ENCODE results near the gene SLC16A8. TPM values are rescaled to one million over a fixed set of nuclear protein-coding genes. Genes with fewer than 3 reads are reported as not detected.

The SLC16A8 gene
- total RNA-seq, 1 experiment from 2014 or later: 1.1 TPM

DNA sequence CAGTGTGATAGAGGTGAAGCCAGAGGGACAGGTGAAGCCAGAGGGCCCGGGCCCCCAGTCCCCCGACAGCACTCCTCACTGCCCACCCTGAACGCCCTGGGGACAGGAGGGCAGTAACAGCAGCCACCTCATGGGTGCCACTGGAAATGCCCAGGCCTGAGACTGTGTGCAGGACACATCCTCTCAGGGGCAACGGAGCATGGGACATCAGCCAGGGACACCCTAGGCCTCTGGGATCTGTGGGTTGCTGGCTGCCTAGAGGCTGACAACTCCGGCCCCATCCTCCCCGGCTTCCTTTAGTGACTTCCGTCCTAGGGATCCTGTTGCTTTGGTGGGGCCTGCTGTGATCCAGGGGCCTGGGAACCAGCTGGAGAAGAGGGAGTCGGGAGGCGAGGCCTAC, 43.9 kb upstream of the SLC16A8 start:
- Mint-ChIP-seq H3K9me3 (no peaks in the 10 kb centered on the region), H3K36me3 (ENCODE audit: insufficient read depth in 1 of 3, low read depth in 3 of 3) (peaks cover 0 to 11% (median 6%) of the 10 kb centered on the region in 3 experiments; a peak in 4 of 7 replicates), H3K4me3 (no peak overlapping the region), H3K27ac (peak overlapping the region in 1 of 3 experiments; percentile 67; a peak in 2 of 7 replicates), H3K4me1 (peaks cover 4 to 6% of the 10 kb centered on the region in 2 experiments), H3K27me3 (ENCODE audit: low read depth) (no peaks in the 10 kb centered on the region)
- no peak overlapping the region for H3K4me2 ChIP-seq (ENCODE audit: insufficient read depth, insufficient read length, low read length)
- no peaks in the 10 kb centered on the region for H3K79me2 ChIP-seq (ENCODE audit: insufficient read depth, low read length)
- no peaks in the 10 kb centered on the region for H4K20me1 ChIP-seq (ENCODE audit: control insufficient read depth, insufficient read depth, insufficient read length)
- no peak overlapping the region for H3K27ac ChIP-seq (ENCODE audit: insufficient read length, low read depth, low read length)
- H3K27me3 ChIP-seq (ENCODE audit: insufficient read depth, low read length): no peaks in the 10 kb centered on the region
- DNase-seq: no peak
- no peak overlapping the region for H4K5ac ChIP-seq (ENCODE audit: insufficient read length, low read depth, low read length)
- H3K9me3 ChIP-seq (ENCODE audit: control insufficient read depth, low read depth, low read length): no peaks in the 10 kb centered on the region
- H3K56ac ChIP-seq (ENCODE audit: insufficient read length, low read depth, low read length): no peak overlapping the region
- no peak overlapping the region for H2BK120ac ChIP-seq (ENCODE audit: low read depth, low read length, poor library complexity, severe bottlenecking)
- H3K4me1 ChIP-seq (ENCODE audit: insufficient read depth, low read length): no peaks in the 10 kb centered on the region
- TF ChIP-seq, protein P1, sequence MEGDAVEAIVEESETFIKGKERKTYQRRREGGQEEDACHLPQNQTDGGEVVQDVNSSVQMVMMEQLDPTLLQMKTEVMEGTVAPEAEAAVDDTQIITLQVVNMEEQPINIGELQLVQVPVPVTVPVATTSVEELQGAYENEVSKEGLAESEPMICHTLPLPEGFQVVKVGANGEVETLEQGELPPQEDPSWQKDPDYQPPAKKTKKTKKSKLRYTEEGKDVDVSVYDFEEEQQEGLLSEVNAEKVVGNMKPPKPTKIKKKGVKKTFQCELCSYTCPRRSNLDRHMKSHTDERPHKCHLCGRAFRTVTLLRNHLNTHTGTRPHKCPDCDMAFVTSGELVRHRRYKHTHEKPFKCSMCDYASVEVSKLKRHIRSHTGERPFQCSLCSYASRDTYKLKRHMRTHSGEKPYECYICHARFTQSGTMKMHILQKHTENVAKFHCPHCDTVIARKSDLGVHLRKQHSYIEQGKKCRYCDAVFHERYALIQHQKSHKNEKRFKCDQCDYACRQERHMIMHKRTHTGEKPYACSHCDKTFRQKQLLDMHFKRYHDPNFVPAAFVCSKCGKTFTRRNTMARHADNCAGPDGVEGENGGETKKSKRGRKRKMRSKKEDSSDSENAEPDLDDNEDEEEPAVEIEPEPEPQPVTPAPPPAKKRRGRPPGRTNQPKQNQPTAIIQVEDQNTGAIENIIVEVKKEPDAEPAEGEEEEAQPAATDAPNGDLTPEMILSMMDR (conservative IDR thresholded peaks at IDR 0.05): no peak
- H2BK5ac ChIP-seq (ENCODE audit: insufficient read length, low read length): no peak overlapping the region
- no peak overlapping the region for H2BK20ac ChIP-seq (ENCODE audit: low read depth, low read length, poor library complexity, severe bottlenecking)
- H3K79me1 ChIP-seq (ENCODE audit: insufficient read depth, low read depth, low read length, poor library complexity, severe bottlenecking): no peaks in the 10 kb centered on the region
- H3K18ac ChIP-seq (ENCODE audit: insufficient read length, low read depth, low read length): no peak overlapping the region
- no peak overlapping the region for H3K4ac ChIP-seq (ENCODE audit: low read depth, low read length)
- H4K91ac ChIP-seq (ENCODE audit: insufficient read length, low read depth, low read length): no peak overlapping the region
- H3T11ph ChIP-seq (ENCODE audit: low read length): no peak overlapping the region
- no peak overlapping the region for H2AFZ ChIP-seq (ENCODE audit: low read length)
- no peak overlapping the region for H3K9ac ChIP-seq (ENCODE audit: extremely low read depth, insufficient read length, low read length)
- no CpG with 5 or more reads among the region's 9 CpGs for WGBS (ENCODE audit: extremely low coverage, insufficient read length, low lambda C conversion rate)
- H2AK5ac ChIP-seq (ENCODE audit: insufficient read length, low read length): no peak overlapping the region
- no peaks in the 10 kb centered on the region for H3K23me2 ChIP-seq (ENCODE audit: insufficient read length, low read depth, low read length, poor library complexity, severe bottlenecking)
- no peak overlapping the region for H4K8ac ChIP-seq (replicated peaks; ENCODE audit: insufficient read length, low read depth, low read length)
- H3K23ac ChIP-seq (ENCODE audit: insufficient read length, low read depth, low read length): no peak overlapping the region
- no peak overlapping the region for H3K14ac ChIP-seq (ENCODE audit: insufficient read depth, low read length)
- H2BK12ac ChIP-seq (ENCODE audit: insufficient read length, low read depth, low read length): no peak overlapping the region
- no peak overlapping the region for H2BK15ac ChIP-seq (ENCODE audit: low read depth, low read length)
